GM18519 (cell line): Measurements from ENCODE around the gene SH3PXD2A.

Source experiments
- ATAC-seq: cut with Tn5 transposase; IDR thresholded peaks from one replicate; pipeline ENCODE4 v1.9.1; 2021; ENCODE audit warnings: mild to moderate bottlenecking, moderate library complexity; ENCODE audit not compliant: unreplicated experiment, low FRiP score

Gene SH3PXD2A

GRCh38 chr10:103660364-103661197, 194.8 kb downstream of the SH3PXD2A start:
- no peak for ATAC-seq

- ATAC-seq, result peak; percentile 80
Observed at GRCh38 chr10:103659674-103660363, 195.6 kb downstream of the SH3PXD2A start.

- ATAC-seq, result no peak
Observed at GRCh38 chr10:103658049-103658577, 197.3 kb downstream of the SH3PXD2A start.

GRCh38 chr10:103657061-103657591, 198.2 kb downstream of the SH3PXD2A start:
- no peak for ATAC-seq

GRCh38 chr10:103654925-103655324, 200.5 kb downstream of the SH3PXD2A start:
- no peak for ATAC-seq

GRCh38 chr10:103653581-103654037, 201.8 kb downstream of the SH3PXD2A start:
- no peak for ATAC-seq

GRCh38 chr10:103652599-103653281, 202.6 kb downstream of the SH3PXD2A start:
- no peak for ATAC-seq

GRCh38 chr10:103651783-103652476, 203.4 kb downstream of the SH3PXD2A start:
- no peak for ATAC-seq

- ATAC-seq, result no peak
Observed at GRCh38 chr10:103651333-103651732, 204.0 kb downstream of the SH3PXD2A start.

- no peak for ATAC-seq
Observed at GRCh38 chr10:103649654-103650423, 205.5 kb downstream of the SH3PXD2A start.

GRCh38 chr10:103648636-103649532, 206.5 kb downstream of the SH3PXD2A start:
- ATAC-seq, result no peak

GRCh38 chr10:103648251-103648635, 207.1 kb downstream of the SH3PXD2A start:
- ATAC-seq, result no peak

GRCh38 chr10:103646304-103646703, 209.1 kb downstream of the SH3PXD2A start:
- no peak for ATAC-seq

GRCh38 chr10:103645141-103646054, 210.0 kb downstream of the SH3PXD2A start:
- ATAC-seq, result no peak

- no peak for ATAC-seq
Observed at GRCh38 chr10:103643381-103643780, 212.0 kb downstream of the SH3PXD2A start.

GRCh38 chr10:103641326-103641725, 214.1 kb downstream of the SH3PXD2A start:
- no peak for ATAC-seq

- ATAC-seq, result no peak
Observed at GRCh38 chr10:103640436-103641181, 214.8 kb downstream of the SH3PXD2A start.
